Epithelial cell of prostate (primary cell): ENCODE data around the gene E2F4.

Experiments
- DNase-seq: peaks from one replicate; pipeline ENCODE4 v3.0.0-alpha.2; 2011; ENCODE audit warnings: low read depth, low spot score
- H3K27ac ChIP-seq: fragments of 450-650 bp; 2 replicates; pipeline ENCODE4 v1.5.1; 2017; ENCODE audit warnings: mild to moderate bottlenecking

Gene E2F4

DNA sequence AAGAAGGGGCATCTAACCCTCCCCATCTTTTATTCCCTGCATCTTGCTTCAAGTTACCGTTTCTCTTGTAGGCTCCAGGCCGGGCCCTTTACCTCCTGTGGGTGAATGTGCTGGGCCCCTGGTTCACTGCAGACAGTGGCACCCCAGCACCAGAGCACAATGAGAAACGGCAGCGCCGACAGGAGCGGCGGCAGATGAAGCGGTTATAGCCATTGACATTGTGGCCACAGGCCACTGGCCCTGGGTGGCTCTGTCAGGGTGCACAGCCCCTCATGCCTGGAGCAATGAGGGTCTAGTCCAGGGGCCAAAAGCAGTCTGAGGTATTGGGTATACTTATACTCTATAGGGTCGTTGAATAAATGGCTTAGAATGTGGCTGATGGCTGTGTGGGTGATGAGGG lies 37.0 kb downstream of the E2F4 start:
- H3K27ac ChIP-seq: no peak overlapping the region
- no peak for DNase-seq

- DNase-seq: no peak
- H3K27ac ChIP-seq: no peak overlapping the region
Observed at GRCh38 chr16:67229906-67230808, 38.2 kb downstream of the E2F4 start.

- no peak overlapping the region for H3K27ac ChIP-seq
- DNase-seq: no peak
Observed at GRCh38 chr16:67230809-67231660, 39.1 kb downstream of the E2F4 start.

GRCh38 chr16:67233596-67233995 lies 41.6 kb downstream of the E2F4 start:
- H3K27ac ChIP-seq: no peak overlapping the region
- no peak for DNase-seq

DNA sequence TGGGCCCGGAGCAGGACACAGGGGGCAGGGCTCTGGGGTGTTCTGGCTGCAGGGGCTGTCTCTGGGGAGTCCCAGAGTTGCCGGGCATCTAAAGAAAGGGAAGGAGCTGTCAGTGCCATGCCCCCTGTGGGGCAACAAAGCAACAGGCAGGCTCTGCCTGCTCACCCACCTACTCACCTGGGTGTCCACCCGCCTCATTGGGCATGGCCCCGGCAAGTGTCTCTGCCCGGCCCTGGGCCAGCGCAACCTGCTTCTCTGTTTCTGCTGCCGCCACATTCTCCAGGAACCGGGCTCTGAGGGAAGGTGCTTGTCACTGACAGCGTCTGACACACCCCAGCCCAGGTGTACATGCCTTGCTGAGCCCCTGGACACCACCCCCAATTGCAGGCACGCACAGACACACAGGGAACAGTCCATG lies 42.2 kb downstream of the E2F4 start:
- H3K27ac ChIP-seq: no peak overlapping the region

GRCh38 chr16:67235816-67236562 lies 44.0 kb downstream of the E2F4 start:
- H3K27ac ChIP-seq: peak overlapping the region; percentile 11

More for the DNA sequence above, 42.2 kb downstream of the E2F4 start:
- no peak for DNase-seq

DNA sequence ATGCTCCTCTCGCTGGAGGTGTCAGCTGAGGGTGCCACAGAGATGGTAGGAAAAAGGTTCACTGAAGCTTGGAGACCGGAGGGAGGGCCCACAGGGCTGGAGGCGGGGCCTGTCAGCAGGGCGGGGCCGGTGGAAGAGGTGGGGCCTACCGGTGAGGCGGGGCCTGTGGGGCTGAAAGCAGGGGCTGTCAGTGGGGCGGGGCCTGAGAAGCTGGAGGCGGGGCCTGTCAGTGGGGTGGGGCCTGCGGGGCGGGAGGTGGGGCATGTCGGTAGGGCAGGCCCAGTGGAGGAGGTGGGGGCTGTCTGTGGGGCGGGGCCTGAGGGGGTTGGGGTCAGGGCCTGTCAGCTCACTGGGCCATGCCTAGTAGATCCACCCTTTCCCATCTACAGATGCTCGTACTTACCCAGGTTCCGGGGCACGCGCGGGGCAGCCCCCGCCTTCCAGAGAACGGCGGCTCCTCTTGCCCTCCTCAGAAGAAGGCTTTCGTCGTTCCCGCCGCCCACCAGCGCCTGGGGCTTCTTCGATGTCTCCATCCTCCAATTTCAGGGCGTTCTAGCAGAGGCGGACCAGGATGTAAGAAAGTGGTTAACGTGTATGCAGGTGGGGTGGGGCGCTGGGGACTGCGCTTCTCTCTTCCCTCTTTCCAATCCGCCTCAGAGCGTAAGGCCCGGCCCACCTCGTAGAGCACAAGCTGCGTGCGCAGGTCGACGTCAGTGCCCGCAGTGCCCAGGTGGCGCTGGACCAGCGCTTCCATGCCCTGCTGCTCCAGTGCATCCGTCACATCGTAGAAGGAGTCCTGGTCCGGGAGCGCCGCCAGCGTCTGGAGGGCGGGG lies 44.8 kb downstream of the E2F4 start:
- H3K27ac ChIP-seq: peak overlapping the region; percentile 11
- DNase-seq: no peak

More at GRCh38 chr16:67235816-67236562, 44.0 kb downstream of the E2F4 start:
- DNase-seq: no peak

GRCh38 chr16:67237396-67238277 lies 45.7 kb downstream of the E2F4 start:
- no peak for DNase-seq
- H3K27ac ChIP-seq: no peak overlapping the region

DNA sequence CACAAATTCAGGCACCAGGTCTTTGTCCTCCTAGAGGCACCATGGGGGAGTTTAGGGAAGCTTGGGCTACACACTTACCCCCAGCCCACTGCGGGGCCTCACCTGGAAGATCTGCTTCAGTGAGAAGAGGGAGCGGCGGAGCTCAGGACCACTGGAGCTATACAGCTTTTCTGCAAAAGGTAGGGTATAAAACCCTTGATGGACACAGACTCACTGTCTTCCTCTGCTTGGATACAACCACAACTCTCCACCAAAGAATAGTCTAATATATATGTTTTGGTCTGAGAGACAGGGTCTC lies 46.3 kb downstream of the E2F4 start:
- H3K27ac ChIP-seq: no peak overlapping the region
- no peak for DNase-seq

- H3K27ac ChIP-seq: no peak overlapping the region
- DNase-seq: no peak
Observed at GRCh38 chr16:67238806-67239470, 47.0 kb downstream of the E2F4 start.

DNA sequence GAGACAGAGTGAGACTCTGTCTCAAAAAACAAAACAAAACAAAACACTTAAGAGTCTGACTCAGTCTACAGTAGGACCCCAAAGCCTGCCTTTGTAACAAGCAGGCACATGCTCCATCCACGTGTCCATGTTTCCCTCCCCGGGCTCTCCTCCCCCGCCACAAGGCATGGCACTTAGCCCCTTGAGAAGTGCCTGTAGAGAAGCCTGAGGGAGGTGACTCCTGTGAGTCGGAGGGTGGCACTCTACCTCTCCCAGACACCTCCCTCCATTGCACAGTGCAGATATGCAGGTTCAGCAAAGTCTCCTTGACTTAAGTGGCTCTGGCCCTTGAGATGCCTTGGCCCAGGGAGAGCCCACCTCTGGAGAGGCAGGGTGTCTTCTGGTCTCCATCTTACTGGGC lies 48.6 kb downstream of the E2F4 start:
- no peak for DNase-seq
- H3K27ac ChIP-seq: peak overlapping the region; percentile 95

DNA sequence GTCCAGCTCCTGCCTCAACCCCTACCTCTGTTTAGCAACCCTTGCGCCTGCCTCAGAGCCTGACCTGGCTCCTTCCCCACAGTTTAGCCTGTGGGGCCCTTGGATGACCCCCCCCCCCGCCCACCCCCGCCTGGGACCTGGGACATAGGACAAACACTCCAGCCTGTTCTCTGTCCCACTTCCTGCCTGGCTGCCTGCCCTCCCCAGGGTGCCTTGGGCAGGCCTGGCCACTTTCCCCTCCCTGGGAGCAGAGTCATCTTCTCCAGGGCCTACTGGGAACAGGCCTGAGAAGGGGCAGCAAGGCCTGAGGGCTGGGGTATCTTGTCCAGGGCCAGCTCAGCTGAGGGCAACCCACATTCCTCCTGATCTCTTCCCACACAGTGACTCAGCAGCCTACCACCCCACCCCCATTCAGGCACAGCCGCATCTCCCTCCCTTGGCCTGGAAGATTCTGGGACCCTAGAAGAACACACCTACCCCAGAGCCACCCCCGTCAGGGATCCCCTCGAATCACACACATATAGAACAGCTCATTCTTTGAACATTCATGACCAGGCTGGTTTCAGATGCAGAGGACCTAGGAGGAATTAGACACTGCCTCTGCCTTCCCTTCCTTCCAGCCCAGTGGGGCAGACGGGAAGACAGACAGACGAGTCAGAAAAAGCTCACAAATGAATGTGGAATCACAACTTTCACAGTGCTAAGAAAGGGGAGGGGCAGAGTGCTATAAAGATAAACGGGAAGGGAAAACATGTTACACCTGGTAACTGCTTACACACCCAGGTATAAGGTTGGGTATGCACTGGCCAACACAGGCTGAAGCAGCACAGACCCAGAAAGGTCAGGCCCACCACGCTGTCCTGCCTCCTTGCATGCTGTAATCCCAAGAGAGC lies 49.3 kb downstream of the E2F4 start:
- no peak for DNase-seq
- peak overlapping the region; percentile 95 for H3K27ac ChIP-seq

DNA sequence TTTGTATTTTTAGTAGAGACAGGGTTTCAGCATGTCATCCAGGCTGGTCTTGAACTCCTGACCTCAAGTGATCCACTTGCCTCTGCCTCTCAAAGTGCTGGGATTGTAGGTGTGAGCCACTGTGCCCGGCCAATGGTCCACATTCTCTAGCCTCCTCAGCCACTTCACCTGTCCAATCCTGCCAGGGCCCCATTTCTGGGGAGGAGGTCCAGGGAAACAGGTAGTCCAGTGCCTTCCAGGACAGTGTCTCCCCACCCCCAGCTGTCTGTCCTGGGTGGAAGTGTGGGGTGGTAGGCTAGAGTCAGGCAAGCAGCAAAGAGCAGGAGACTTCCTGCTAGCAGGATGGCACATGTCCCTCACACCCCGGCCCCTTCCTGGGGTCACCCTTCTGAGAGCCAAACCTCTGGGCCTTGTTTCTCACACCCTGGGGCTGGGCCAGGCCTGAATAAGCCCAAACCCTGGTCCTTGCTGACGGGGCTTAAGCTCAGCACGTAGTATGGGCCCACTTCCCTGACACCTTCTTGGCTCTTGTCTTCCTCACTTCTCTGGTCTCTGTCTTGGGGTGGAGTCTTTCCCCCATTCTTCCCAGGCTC lies 50.3 kb downstream of the E2F4 start:
- DNase-seq: no peak
- peak overlapping the region; percentile 95 for H3K27ac ChIP-seq

DNA sequence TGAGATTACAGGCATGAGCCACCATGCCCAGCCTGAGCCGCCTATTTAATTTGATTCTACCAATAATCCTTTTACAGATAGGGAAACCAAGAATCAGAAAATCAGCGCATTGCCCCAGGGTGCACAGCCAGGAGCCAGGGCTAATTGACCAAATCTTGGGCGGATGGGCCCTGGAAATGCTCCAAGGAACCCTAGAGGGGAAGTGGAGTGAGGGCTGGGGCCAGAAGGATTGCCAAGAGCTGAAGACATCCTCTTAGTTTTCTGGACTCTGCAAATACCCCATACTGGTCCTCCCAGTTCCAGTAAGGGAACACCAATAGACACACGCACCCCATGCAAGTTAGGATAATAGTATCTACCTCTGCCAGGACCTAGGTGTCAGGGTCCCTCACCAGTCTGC lies 51.5 kb downstream of the E2F4 start:
- peak overlapping the region; percentile 95 for H3K27ac ChIP-seq
- DNase-seq: no peak

DNA sequence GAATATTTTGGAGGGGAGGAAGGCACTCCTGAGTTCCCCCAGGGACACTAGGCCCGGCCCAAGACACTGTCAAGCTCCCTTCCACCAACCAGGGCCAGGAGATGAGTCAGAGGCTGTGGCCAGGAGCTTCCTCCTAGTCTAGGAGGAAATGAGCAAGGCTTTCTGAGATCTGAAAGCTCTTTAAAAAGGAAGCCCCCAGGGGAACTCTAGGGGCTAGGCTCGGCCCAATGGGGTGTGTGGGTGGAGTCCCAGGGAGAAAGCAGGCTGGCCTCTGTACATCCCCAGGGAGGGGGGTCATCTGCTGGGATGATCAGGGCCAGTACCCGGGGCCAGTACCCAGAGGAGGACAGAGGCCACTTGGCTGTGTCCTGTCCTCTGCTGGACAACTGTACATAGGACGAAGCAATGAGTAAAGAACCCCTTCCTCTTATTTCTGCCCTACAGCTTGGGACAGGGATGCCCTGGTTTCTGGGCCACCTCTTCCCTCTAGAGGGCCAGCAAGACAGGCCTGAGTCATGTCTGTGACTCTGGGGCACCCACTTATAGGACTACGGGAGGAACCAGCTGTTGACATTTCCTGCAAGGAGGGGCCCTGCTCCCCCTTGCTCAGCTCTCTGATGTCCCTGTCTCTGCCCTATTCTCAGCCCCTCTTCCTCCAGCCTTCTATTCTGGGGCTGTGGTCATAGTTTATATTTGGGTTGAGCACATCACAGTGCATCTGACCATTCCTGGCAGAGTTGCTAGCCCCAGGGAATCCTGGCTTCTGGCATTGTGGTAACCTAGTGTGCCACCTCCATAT lies 52.6 kb downstream of the E2F4 start:
- H3K27ac ChIP-seq: peak overlapping the region; percentile 95
- no peak for DNase-seq

GRCh38 chr16:67245186-67245585 lies 53.2 kb downstream of the E2F4 start:
- peak overlapping the region; percentile 95 for H3K27ac ChIP-seq
- no peak for DNase-seq
